MM.1S (cell line): Measurements from ENCODE around the gene CNP.

Experiments
- DNase-seq: peaks from one replicate; pipeline ENCODE4 v3.0.0-alpha.2; 2015
- H2AFZ ChIP-seq: fragments of 300-600 bp; sonication (generic); 2 replicates; pipeline ENCODE4 v1.6.0; 2016; ENCODE audit warnings: antibody characterized with exemption, low read length
- H3F3A ChIP-seq: fragments of 300-600 bp; sonication (generic); 2 replicates; pipeline ENCODE4 v1.6.1; 2016; ENCODE audit warnings: mild to moderate bottlenecking, antibody characterized with exemption, low read length, moderate library complexity, mixed read lengths; ENCODE audit not compliant: insufficient read depth
- H3K27ac ChIP-seq: fragments of 300-600 bp; sonication (generic); 2 replicates; pipeline ENCODE4 v1.5.1; 2016; ENCODE audit warnings: mild to moderate bottlenecking, low read length
- H3K27me3 ChIP-seq: fragments of 300-600 bp; sonication (generic); replicated peaks from 2 replicates; pipeline ENCODE4 v1.6.0; 2016; ENCODE audit warnings: low read length; ENCODE audit not compliant: insufficient read depth
- H3K36me3 ChIP-seq: fragments of 300-600 bp; sonication (generic); replicated peaks from 2 replicates; pipeline ENCODE4 v1.6.1; 2016; ENCODE audit warnings: mild to moderate bottlenecking, low read length, mixed read lengths; ENCODE audit not compliant: insufficient read depth
- H3K4me1 ChIP-seq: fragments of 300-600 bp; sonication (generic); 2 replicates; pipeline ENCODE4 v1.6.1; 2016; ENCODE audit warnings: low read length, mixed read lengths
- H3K4me2 ChIP-seq: fragments of 300-600 bp; sonication (generic); 2 replicates; pipeline ENCODE4 v1.6.0; 2016; ENCODE audit warnings: low read depth, low read length
- H3K4me3 ChIP-seq: fragments of 300-600 bp; sonication (generic); 2 replicates; pipeline ENCODE4 v1.5.1; 2016; ENCODE audit warnings: low read length, mixed read lengths
- H3K79me2 ChIP-seq: fragments of 300-600 bp; sonication (generic); 2 replicates; pipeline ENCODE4 v1.6.1; 2016; ENCODE audit warnings: mixed run types, low read length, mixed read lengths
- H3K9ac ChIP-seq: fragments of 300-600 bp; sonication (generic); 2 replicates; pipeline ENCODE4 v1.6.1; 2016; ENCODE audit warnings: low read length, mixed read lengths
- H3K9me2 ChIP-seq: fragments of 300-600 bp; sonication (generic); replicated peaks from 2 replicates; pipeline ENCODE4 v1.6.1; 2016; ENCODE audit warnings: mild to moderate bottlenecking, low read length, mixed read lengths; ENCODE audit not compliant: insufficient read depth
- H3K9me3 ChIP-seq: fragments of 300-600 bp; sonication (generic); replicated peaks from 2 replicates; pipeline ENCODE4 v1.6.1; 2016; ENCODE audit warnings: mild to moderate bottlenecking, low read length, mixed read lengths; ENCODE audit not compliant: insufficient read depth
- H4K20me1 ChIP-seq: fragments of 300-600 bp; sonication (generic); 2 replicates; pipeline ENCODE4 v1.6.1; 2016; ENCODE audit warnings: mild to moderate bottlenecking, low read length, moderate library complexity, mixed read lengths; ENCODE audit not compliant: insufficient read depth
- EZH2 ChIP-seq: fragments of 300-600 bp; sonication (generic); optimal IDR thresholded peaks from 2 replicates; pipeline ENCODE3; 2017; ENCODE audit warnings: low read depth, mild to moderate bottlenecking, antibody characterized with exemption, low read length, mixed read lengths
- EZH2phosphoT487 ChIP-seq: fragments of 300-600 bp; sonication (generic); IDR thresholded peaks from 2 replicates; pipeline ENCODE4 v1.6.1; 2018; ENCODE audit warnings: antibody characterized with exemption, low read length
- TF ChIP-seq, protein P1 (sequence below): fragments of 300-600 bp; sonication (generic); IDR thresholded peaks from 2 replicates; pipeline ENCODE4 v1.5.1; 2016; ENCODE audit warnings: antibody characterized with exemption, low read length, mixed read lengths

Gene CNP

DNA sequence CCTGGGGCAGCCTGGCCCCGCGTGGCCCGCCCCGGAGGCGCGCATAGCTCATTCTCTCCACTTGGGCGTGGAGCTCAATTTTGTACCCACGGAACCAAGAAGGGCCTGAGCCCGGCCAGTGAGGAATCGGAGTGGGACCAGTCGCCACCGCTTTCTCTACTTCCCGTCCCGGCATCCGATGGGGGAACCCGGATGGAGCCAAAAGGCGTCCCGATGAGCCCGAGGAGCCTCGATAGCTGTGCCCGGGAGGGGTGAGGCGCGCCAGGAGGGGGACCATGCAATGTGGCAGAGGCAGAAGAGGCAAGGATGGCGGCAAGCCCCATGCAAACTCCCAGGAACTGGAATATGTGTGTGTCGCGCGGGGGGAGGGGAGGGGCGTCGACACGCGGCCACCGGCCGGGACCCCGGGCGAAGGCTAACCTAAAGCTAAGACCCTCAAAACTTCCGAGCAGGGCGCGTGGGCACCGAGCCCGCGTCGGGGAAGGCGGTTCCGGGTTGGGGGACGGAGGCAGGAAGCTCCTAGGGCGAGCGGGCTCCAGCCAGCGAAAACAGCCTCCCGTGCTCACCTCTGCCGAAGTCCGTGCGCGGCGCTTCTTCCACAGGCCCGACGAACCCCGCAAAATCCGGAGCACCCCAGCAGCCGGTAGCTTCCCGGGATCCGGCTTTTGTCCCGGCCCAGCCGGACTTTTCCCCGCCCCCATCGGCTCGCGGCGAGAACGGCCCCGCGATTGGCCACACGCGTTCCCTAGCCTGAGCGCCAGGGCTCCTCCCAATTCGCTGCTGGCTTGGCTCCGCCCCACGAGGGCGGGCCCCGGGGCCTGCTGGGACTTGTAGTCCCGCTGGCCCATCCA lies 48.1 kb upstream of the CNP start, which contains the start of gene ACLY:
Gene ACLY, minus strand, starts transcription at position 638 of the 851 bp plus-strand sequence. CDS start 5,078 bp downstream, outside the sequence.
- peaks cover 3% of the 10 kb centered on the region; the same call in 1 of the 2 replicates for H3K36me3 ChIP-seq
- H3F3A ChIP-seq: no peaks in the 10 kb centered on the region
- H3K9me2 ChIP-seq: no peaks in the 10 kb centered on the region
- H4K20me1 ChIP-seq: 0 out of 2 replicates have a peak, but pooled peaks cover 5% of the 10 kb centered on the region
- H3K79me2 ChIP-seq: peaks cover 53% of the 10 kb centered on the region
- H3K4me2 ChIP-seq: peak within 1 kb of the TSS; percentile 83
- peaks cover 12% of the 10 kb centered on the region; the same call in 1 of the 2 replicates for H3K4me1 ChIP-seq
- peak within 1 kb of the TSS; percentile 45; the same call in 1 of the 2 replicates for H3K27ac ChIP-seq
- no peaks in the 10 kb centered on the region for H3K9me3 ChIP-seq
- H3K4me3 ChIP-seq: peak within 1 kb of the TSS; percentile 98
- no peak for TF ChIP-seq EZH2phosphoT487
- no peak for TF ChIP-seq EZH2
- TF ChIP-seq, protein P1, sequence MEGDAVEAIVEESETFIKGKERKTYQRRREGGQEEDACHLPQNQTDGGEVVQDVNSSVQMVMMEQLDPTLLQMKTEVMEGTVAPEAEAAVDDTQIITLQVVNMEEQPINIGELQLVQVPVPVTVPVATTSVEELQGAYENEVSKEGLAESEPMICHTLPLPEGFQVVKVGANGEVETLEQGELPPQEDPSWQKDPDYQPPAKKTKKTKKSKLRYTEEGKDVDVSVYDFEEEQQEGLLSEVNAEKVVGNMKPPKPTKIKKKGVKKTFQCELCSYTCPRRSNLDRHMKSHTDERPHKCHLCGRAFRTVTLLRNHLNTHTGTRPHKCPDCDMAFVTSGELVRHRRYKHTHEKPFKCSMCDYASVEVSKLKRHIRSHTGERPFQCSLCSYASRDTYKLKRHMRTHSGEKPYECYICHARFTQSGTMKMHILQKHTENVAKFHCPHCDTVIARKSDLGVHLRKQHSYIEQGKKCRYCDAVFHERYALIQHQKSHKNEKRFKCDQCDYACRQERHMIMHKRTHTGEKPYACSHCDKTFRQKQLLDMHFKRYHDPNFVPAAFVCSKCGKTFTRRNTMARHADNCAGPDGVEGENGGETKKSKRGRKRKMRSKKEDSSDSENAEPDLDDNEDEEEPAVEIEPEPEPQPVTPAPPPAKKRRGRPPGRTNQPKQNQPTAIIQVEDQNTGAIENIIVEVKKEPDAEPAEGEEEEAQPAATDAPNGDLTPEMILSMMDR: no peak
- peak; percentile 99 for DNase-seq
- peak within 1 kb of the TSS; percentile 97 for H2AFZ ChIP-seq
- H3K9ac ChIP-seq: peak within 1 kb of the TSS; percentile 90
- no peaks in the 10 kb centered on the region for H3K27me3 ChIP-seq

DNA sequence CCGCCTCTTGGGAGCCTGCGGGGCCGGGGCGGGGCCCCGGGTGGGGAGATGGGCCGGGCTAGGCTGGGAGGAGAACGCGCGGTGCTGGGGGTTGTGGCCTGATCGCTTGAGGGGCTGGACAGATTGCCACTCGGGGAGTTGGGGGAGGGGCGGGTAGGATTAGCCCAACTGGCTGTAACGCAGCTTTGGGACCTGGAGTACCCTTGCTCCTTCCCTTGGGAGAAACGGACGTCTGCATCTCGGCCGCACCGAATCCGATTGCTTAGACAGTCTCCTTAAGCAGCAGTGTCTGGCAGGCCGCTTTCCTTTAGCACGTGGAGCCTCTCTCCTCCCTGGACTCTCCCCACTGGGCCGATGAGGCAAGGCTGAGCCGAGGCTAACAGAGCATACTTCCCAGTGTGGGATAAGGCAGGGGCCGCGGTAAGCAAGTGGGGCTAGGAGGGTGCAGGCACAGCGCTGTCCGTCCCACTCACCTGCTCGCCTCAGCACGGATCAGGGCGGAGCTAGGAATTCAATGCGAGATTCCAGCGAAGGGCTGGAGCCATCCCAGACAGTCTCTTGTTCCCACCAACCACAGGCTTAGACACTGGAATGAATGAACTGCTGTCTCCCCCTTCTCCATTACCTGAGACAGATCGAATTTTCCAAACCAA lies 47.3 kb upstream of the CNP start:
- DNase-seq: no peak
- TF ChIP-seq, protein P1: no peak
- TF ChIP-seq EZH2phosphoT487 (no peak), EZH2 (no peak)
- Histone ChIP-seq H3K27me3 (no peaks in the 10 kb centered on the region), H4K20me1 (0 out of 2 replicates have a peak, but pooled peaks cover 2% of the 10 kb centered on the region), H3K4me1 (peaks cover 12% of the 10 kb centered on the region; the same call in 1 of the 2 replicates), H3K4me2 (peak overlapping the region; percentile 71), H3F3A (no peaks in the 10 kb centered on the region), H2AFZ (peak overlapping the region; percentile 82), H3K79me2 (peaks cover 46% of the 10 kb centered on the region), H3K9me2 (no peaks in the 10 kb centered on the region), H3K36me3 (no peaks in the 10 kb centered on the region), H3K4me3 (peak overlapping the region; percentile 98), H3K9ac (peak overlapping the region; percentile 41; the same call in 1 of the 2 replicates), H3K9me3 (no peaks in the 10 kb centered on the region), H3K27ac (no peak overlapping the region)

- H3K27ac ChIP-seq: no peak overlapping the region
- no peaks in the 10 kb centered on the region for H3K27me3 ChIP-seq
- H3F3A ChIP-seq: no peaks in the 10 kb centered on the region
- peaks cover 12% of the 10 kb centered on the region; the same call in 1 of the 2 replicates for H3K4me1 ChIP-seq
- TF ChIP-seq EZH2: no peak
- TF ChIP-seq, protein P1: no peak
- TF ChIP-seq EZH2phosphoT487: no peak
- no peaks in the 10 kb centered on the region for H3K9me3 ChIP-seq
- H3K4me2 ChIP-seq: peak overlapping the region; percentile 71; the same call in 1 of the 2 replicates
- peak overlapping the region; percentile 82 for H2AFZ ChIP-seq
- peaks cover 38% of the 10 kb centered on the region for H3K79me2 ChIP-seq
- H3K9ac ChIP-seq: no peak overlapping the region
- DNase-seq: no peak
- no peaks in the 10 kb centered on the region for H3K36me3 ChIP-seq
- H4K20me1 ChIP-seq: no peaks in the 10 kb centered on the region
- no peak overlapping the region for H3K4me3 ChIP-seq
- H3K9me2 ChIP-seq: no peaks in the 10 kb centered on the region
Observed at GRCh38 chr17:41919840-41920579, 46.6 kb upstream of the CNP start.
